Activated CD8-positive, alpha-beta memory T cell treated with anti-CD3 and anti-CD28 coated beads for 36 hours (primary cell): ENCODE results near the gene PTPRG. TPM values are rescaled to one million over a fixed set of nuclear protein-coding genes. Genes with fewer than 3 reads are reported as not detected.

Source experiments
- CTCF ChIA-PET: fragments of 350-600 bp; sonication (Branson Sonifier 250); formaldehyde crosslinking; loops from one replicate; lab custom pipeline; 2021; ENCODE audit warnings: antibody characterized with exemption; lab: Charles Lee
- POLR2A ChIA-PET: fragments of 350-600 bp; sonication (Branson Sonifier 250); formaldehyde crosslinking; loops from one replicate; lab custom pipeline; 2021; ENCODE audit warnings: antibody characterized with exemption; lab: Charles Lee
- total RNA-seq, 2 experiments: library from RNA; stranded (reverse); gene quantifications; one replicate each; pipeline ENCODE4 v1.2.3, GENCODE V29; 2021

The PTPRG gene
- total RNA-seq, 2 experiments from 2014 or later: not detected

GRCh38 chr3:62154457-62155148, 593.2 kb downstream of the PTPRG start:
- CTCF ChIA-PET: no interaction called here
- POLR2A ChIA-PET: no interaction called here

- ChIA-PET CTCF (no interaction called here), POLR2A (no interaction called here)
Measured at GRCh38 chr3:62159056-62159708, 597.8 kb downstream of the PTPRG start.

- ChIA-PET CTCF (no interaction called here), POLR2A (no interaction called here)
Measured at GRCh38 chr3:62159709-62160092, 598.3 kb downstream of the PTPRG start.

GRCh38 chr3:62161371-62161770, 600.0 kb downstream of the PTPRG start:
- ChIA-PET CTCF (no interaction called here), POLR2A (no interaction called here)

GRCh38 chr3:62164196-62164595, 602.8 kb downstream of the PTPRG start:
- ChIA-PET CTCF (no interaction called here), POLR2A (no interaction called here)

- CTCF ChIA-PET: no interaction called here
Measured at GRCh38 chr3:62164746-62165145, 603.4 kb downstream of the PTPRG start.

GRCh38 chr3:62167566-62168262, 606.3 kb downstream of the PTPRG start:
- ChIA-PET CTCF (no interaction called here), POLR2A (no interaction called here)

More at GRCh38 chr3:62164746-62165145, 603.4 kb downstream of the PTPRG start:
- POLR2A ChIA-PET: no interaction called here

GRCh38 chr3:62168356-62168755, 607.0 kb downstream of the PTPRG start:
- CTCF ChIA-PET: no interaction called here
- POLR2A ChIA-PET: no interaction called here

- CTCF ChIA-PET: interaction anchor here (1.0 kb wide), 1 partner anchor 14 kb away, joined by 3 read pairs; no protein-coding TSS in a partner anchor
- POLR2A ChIA-PET: no interaction called here
Measured at GRCh38 chr3:62169906-62170660, 608.7 kb downstream of the PTPRG start.

GRCh38 chr3:62171789-62172188, 610.4 kb downstream of the PTPRG start:
- CTCF ChIA-PET: no interaction called here

GRCh38 chr3:62172199-62172598, 610.8 kb downstream of the PTPRG start:
- CTCF ChIA-PET: no interaction called here
- POLR2A ChIA-PET: no interaction called here

More at GRCh38 chr3:62171789-62172188, 610.4 kb downstream of the PTPRG start:
- POLR2A ChIA-PET: no interaction called here

GRCh38 chr3:62173939-62174515, 612.7 kb downstream of the PTPRG start:
- ChIA-PET POLR2A (no interaction called here), CTCF (no interaction called here)

- ChIA-PET POLR2A (no interaction called here), CTCF (no interaction called here)
Measured at GRCh38 chr3:62175161-62175560, 613.8 kb downstream of the PTPRG start.

GRCh38 chr3:62178032-62178431, 616.7 kb downstream of the PTPRG start:
- CTCF ChIA-PET: no interaction called here
- POLR2A ChIA-PET: no interaction called here

GRCh38 chr3:62178739-62179600, 617.6 kb downstream of the PTPRG start:
- ChIA-PET CTCF (no interaction called here), POLR2A (no interaction called here)

- ChIA-PET POLR2A (no interaction called here), CTCF (no interaction called here)
Measured at GRCh38 chr3:62180514-62180913, 619.1 kb downstream of the PTPRG start.

GRCh38 chr3:62183087-62183486, 621.7 kb downstream of the PTPRG start:
- ChIA-PET POLR2A (no interaction called here), CTCF (no interaction called here)

- CTCF ChIA-PET: no interaction called here
- POLR2A ChIA-PET: interaction anchor here (0.7 kb wide), 1 partner anchor 26 kb away, joined by 3 read pairs; no protein-coding TSS in a partner anchor
Measured at GRCh38 chr3:62183969-62184368, 622.6 kb downstream of the PTPRG start.

GRCh38 chr3:62184559-62184958, 623.2 kb downstream of the PTPRG start:
- POLR2A ChIA-PET: no interaction called here
- CTCF ChIA-PET: no interaction called here
